HG03575 (cell line): ENCODE data around the gene IL1F10.
"Not testable (repeated sequence)": the region's sequence is repeated elsewhere in the genome, so short reads cannot be mapped to it uniquely, and the experiment has no call there.

Experiments used
- ATAC-seq: cut with Tn5 transposase; IDR thresholded peaks from one replicate; pipeline ENCODE4 v1.9.1; 2021; ENCODE audit not compliant: unreplicated experiment, insufficient number of reproducible peaks, low FRiP score; ENCODE audit errors: extremely low read depth

Gene IL1F10

GRCh38 chr2:113076954-113077669, 9.3 kb downstream of the IL1F10 start:
- ATAC-seq = no peak

GRCh38 chr2:113077921-113078320, 10.2 kb downstream of the IL1F10 start:
- ATAC-seq = no peak

- no peak for ATAC-seq
These were observed 10.6 kb downstream of the IL1F10 start for GRCh38 chr2:113078350-113078839.

GRCh38 chr2:113079131-113079530, 11.4 kb downstream of the IL1F10 start:
- ATAC-seq = no peak

GRCh38 chr2:113080134-113080533, 12.4 kb downstream of the IL1F10 start:
- ATAC-seq = no peak

GRCh38 chr2:113081488-113082210, 13.9 kb downstream of the IL1F10 start:
- ATAC-seq = no peak

GRCh38 chr2:113083296-113083695, 15.5 kb downstream of the IL1F10 start:
- no peak for ATAC-seq

- ATAC-seq = no peak
These were observed 16.7 kb downstream of the IL1F10 start for GRCh38 chr2:113084249-113085000.

GRCh38 chr2:113085542-113085941, 17.8 kb downstream of the IL1F10 start:
- no peak for ATAC-seq

- ATAC-seq = no peak
These were observed 20.6 kb downstream of the IL1F10 start for GRCh38 chr2:113088213-113088992.

- no peak for ATAC-seq
These were observed 22.1 kb downstream of the IL1F10 start for GRCh38 chr2:113089916-113090315.

GRCh38 chr2:113091231-113091896, 23.6 kb downstream of the IL1F10 start:
- no peak for ATAC-seq

GRCh38 chr2:113092864-113093612, 25.3 kb downstream of the IL1F10 start:
- no peak for ATAC-seq

GRCh38 chr2:113093613-113093977, 25.8 kb downstream of the IL1F10 start:
- ATAC-seq = no peak

GRCh38 chr2:113096306-113096705, 28.5 kb downstream of the IL1F10 start:
- ATAC-seq = not testable (repeated sequence)

- not testable (repeated sequence) for ATAC-seq
These were observed 29.3 kb downstream of the IL1F10 start for GRCh38 chr2:113096842-113097618.

- ATAC-seq = no peak
These were observed 30.3 kb downstream of the IL1F10 start for GRCh38 chr2:113098041-113098440.
